Stimulated activated naive CD8-positive, alpha-beta T cell treated with anti-CD3 and anti-CD28 coated beads, Interleukin-15, Interleukin-2, amounts not matched to agents 100 ng/mL and 50 ng/mL, for 24 hours (primary cell): ENCODE measurements around the gene SLC9A7.
A peak's percentile ranks its signal among the peaks of the same experiment; 100 is the strongest.

Source experiments
- H3K27ac Mint-ChIP-seq: one replicate; pipeline ENCODE4 v1.8.0; 2021; ENCODE audit warnings: mild to moderate bottlenecking, mixed read lengths
- H3K27me3 Mint-ChIP-seq: one replicate; pipeline ENCODE4 v1.8.0; 2021; ENCODE audit warnings: mixed read lengths
- H3K36me3 Mint-ChIP-seq: one replicate; pipeline ENCODE4 v1.8.0; 2021; ENCODE audit warnings: low read depth, mixed read lengths
- H3K4me1 Mint-ChIP-seq: one replicate; pipeline ENCODE4 v1.8.0; 2021; ENCODE audit warnings: low read depth, mixed read lengths
- H3K4me3 Mint-ChIP-seq: one replicate; pipeline ENCODE4 v1.8.0; 2021; ENCODE audit warnings: mild to moderate bottlenecking, mixed read lengths
- H3K9me3 Mint-ChIP-seq: one replicate; pipeline ENCODE4 v1.8.0; 2021; ENCODE audit warnings: mixed read lengths

The SLC9A7 gene

DNA sequence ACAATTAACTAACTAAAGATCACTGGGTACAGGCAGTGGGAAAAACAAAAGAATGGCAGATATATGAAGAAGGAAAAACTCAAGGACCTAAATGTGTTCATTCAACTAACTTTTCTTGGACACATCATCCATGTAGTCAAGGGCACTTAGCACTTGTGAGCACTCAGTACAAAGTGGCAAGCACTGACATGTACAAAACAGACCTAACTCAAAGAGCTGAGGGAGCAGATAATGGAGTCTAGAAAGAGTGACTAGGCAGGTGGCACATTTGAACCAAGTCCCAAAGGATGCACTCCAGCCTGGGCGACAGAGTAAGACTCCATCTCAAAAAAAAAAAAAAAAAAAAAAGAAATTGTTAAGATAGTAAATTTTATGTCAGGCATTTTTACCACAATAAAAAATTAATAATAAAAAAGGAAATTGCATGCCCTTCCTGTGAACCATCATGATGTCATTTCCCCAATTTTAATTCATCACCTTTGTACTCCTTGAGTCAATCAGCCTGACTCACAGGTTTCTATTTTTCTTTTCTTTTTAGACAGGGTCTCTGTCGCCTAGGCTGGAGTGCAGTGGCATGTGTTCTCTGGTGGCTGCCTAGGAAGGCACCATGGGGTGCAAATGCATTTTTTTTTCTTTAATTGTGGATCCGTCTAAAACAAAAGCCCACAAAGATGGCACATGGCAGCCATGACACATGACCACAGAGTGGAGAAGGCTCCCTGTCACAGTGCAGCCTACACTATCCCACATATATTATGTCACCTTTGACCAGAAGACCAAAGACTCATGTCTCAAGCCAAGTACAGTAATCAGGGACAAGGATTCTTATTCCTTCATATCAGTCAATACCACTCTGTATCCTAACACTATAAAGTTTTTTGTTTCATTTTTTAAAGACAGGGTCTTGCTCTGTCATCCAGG is 93.4 kb downstream of the SLC9A7 start:
- H3K27ac Mint-ChIP-seq: peak overlapping the region; percentile 68
- H3K27me3 Mint-ChIP-seq: no peaks in the 10 kb centered on the region

DNA sequence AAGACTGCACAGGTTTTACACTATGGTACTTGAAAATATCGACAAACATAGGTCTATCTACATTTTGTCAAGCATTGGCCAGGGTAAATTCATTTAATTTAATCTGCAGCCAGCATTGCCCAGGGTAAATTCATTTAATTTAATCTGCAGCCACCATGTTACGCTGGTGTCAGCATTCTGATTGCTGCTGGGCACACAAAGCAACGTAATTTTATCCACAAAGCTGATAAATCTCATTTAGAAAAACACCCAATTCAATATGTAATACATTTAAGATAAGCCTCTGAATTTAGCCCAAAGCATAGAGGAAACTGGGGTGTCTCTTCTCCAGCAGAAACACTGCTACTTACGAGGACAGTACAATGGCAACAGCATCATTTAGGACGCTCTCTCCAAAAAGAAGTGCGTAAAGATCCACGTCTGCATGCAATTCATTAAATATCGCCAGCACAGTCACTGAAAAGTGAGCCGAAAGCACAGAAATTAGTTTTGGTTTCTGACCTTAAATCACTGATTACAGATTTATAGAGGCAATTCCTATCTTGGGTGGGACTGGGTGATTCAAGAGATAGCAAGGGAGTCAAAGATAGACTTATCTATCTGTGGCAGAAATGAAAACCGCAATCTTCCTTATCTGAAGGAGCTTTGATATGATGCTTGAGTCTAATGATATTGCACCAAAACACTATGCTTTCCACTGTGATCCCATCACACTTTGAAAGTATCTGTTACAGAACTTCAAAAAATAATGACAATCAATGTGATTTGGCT is 96.5 kb downstream of the SLC9A7 start:
- peaks cover 17% of the 10 kb centered on the region for H3K36me3 Mint-ChIP-seq
- no peaks in the 10 kb centered on the region for H3K9me3 Mint-ChIP-seq
- peaks cover 16% of the 10 kb centered on the region for H3K4me1 Mint-ChIP-seq
- H3K4me3 Mint-ChIP-seq: no peak overlapping the region
- H3K27me3 Mint-ChIP-seq: no peaks in the 10 kb centered on the region
- H3K27ac Mint-ChIP-seq: no peak overlapping the region

More for the DNA sequence above, 93.4 kb downstream of the SLC9A7 start:
- H3K4me3 Mint-ChIP-seq: peak overlapping the region; percentile 26
- peaks cover 21% of the 10 kb centered on the region for H3K36me3 Mint-ChIP-seq
- peaks cover 16% of the 10 kb centered on the region for H3K4me1 Mint-ChIP-seq
- H3K9me3 Mint-ChIP-seq: no peaks in the 10 kb centered on the region

DNA sequence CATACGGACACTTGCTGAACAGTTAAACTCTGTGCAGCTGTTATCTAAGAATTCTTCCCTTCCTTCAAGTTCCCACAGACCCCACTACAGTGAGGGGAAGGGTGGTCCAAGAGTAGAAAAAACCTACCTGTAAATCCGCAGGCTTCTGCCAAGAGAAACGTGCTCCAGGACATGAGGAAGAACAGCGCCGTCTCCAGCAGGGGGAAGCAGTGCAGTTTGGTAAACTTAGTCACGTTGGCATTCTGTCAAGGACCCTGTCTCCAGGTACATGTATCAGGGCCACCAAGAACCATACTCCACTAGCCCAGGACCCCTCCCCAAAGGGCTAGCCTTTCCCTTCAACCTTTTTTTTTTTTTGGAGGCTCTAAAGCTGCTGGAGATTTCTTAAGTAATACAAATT is 105.4 kb downstream of the SLC9A7 start:
- no peaks in the 10 kb centered on the region for H3K36me3 Mint-ChIP-seq
- no peaks in the 10 kb centered on the region for H3K4me1 Mint-ChIP-seq
- H3K9me3 Mint-ChIP-seq: no peaks in the 10 kb centered on the region
- H3K27me3 Mint-ChIP-seq: no peaks in the 10 kb centered on the region
- H3K4me3 Mint-ChIP-seq: no peak overlapping the region
- no peak overlapping the region for H3K27ac Mint-ChIP-seq

DNA sequence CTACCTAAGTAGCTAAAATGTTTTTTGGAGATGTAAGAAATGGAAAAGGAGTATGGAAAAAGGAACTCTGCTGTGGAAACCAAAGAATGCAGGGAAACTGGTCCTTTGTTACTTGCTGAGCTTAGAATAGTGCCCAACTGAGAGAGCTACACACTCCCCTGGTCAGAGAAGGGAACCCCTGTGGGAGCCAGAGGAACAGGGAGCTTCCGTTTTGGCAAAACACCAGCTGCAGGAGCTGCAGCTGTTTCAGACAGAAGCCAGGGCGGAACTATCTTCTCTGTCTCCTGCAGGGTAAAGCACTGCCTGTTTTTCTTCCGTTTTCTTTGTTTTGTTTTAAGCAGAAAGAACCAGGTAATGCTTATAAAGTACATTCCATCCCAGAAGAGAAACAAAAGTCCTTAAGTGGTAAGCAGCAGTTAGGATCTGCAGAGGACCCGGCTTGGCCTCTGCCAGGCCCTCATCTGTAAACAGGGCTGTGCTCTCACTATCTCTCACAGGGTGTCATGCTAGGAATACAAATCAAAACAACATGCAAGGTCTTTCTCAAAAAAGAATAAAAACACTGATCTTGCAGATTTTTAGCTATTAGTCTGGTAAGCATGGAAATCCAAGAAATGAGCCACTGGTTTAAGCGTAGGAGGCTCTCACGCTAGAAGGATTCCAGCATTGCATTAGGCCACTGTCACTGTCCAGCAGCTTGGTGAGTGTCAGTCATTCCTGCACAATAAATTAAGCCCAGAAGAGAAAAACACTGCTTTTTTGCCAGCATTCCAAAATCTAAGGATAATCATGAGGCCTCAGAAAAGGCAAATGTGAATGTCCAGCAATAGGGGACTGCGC is 109.3 kb downstream of the SLC9A7 start:
- Mint-ChIP-seq H3K27ac (no peak overlapping the region), H3K4me1 (peaks cover 3% of the 10 kb centered on the region), H3K27me3 (no peaks in the 10 kb centered on the region), H3K4me3 (no peak overlapping the region), H3K9me3 (no peaks in the 10 kb centered on the region), H3K36me3 (peaks cover 4% of the 10 kb centered on the region)

DNA sequence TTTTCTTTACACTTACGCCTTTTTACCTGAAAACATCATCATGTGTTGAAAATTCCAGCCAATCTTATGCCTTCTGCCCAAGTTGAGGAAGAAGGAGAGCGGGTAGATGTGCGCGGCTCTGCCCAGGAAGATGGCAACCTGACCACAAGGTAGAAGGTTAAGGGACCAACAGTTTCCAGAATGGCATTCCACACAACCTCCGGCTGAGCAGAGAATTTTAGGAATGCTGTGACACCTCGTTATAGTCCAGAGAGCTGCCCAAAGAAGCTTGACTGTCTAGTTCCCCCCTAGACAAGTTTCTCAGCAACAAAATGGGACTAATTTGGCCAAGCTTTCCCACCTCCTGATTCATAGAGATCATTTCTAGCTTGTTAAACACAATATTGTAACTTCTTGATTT is 110.3 kb downstream of the SLC9A7 start:
- H3K27ac Mint-ChIP-seq: no peak overlapping the region
- peaks cover 3% of the 10 kb centered on the region for H3K4me1 Mint-ChIP-seq
- no peaks in the 10 kb centered on the region for H3K27me3 Mint-ChIP-seq
- no peak overlapping the region for H3K4me3 Mint-ChIP-seq
- peaks cover 4% of the 10 kb centered on the region for H3K36me3 Mint-ChIP-seq
- no peaks in the 10 kb centered on the region for H3K9me3 Mint-ChIP-seq

DNA sequence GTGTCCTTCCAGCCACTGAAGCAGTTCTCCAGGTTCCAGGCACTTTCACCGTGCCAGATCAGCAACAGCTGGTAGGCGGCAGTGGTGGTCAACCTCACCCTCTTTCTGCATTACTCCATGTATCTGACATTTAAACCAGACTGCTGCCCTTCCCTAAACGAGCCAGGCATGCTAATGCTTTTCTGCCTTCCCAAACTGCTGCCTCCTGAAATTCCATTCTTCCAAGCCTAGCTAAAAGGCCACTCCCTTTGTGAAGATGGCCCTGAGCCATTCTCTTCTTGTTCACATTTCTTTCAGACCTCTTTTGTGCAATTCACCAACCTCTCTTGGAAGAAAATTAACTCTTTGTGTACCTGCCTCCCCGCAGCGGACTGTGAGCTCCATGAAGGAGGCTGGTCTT is 111.7 kb downstream of the SLC9A7 start:
- Mint-ChIP-seq H3K9me3 (no peaks in the 10 kb centered on the region), H3K4me1 (peaks cover 7% of the 10 kb centered on the region)

DNA sequence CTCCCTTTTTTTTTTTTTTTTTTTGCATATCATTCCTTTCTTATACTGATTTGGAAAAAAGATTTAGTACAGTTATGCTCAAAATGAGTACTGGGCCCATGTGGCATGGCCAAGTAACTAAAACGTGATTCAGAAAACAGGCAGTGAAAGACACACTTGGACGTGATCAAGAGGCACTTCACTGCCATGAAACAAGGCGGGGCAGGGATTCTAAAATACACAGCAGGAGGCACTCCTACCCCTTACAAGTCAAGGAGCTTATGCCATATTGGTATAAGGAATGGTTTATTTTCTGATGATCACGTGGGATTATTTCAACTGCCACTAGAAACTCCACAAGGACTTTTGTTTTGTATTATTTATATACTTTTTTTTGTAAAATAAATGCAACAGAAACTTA is 113.3 kb downstream of the SLC9A7 start:
- H3K4me3 Mint-ChIP-seq: no peak overlapping the region
- no peak overlapping the region for H3K27ac Mint-ChIP-seq
- H3K9me3 Mint-ChIP-seq: no peaks in the 10 kb centered on the region
- peaks cover 21% of the 10 kb centered on the region for H3K36me3 Mint-ChIP-seq
- H3K4me1 Mint-ChIP-seq: peaks cover 13% of the 10 kb centered on the region
- no peaks in the 10 kb centered on the region for H3K27me3 Mint-ChIP-seq

More for the DNA sequence above, 111.7 kb downstream of the SLC9A7 start:
- Mint-ChIP-seq H3K36me3 (peaks cover 11% of the 10 kb centered on the region), H3K27ac (no peak overlapping the region), H3K27me3 (no peaks in the 10 kb centered on the region), H3K4me3 (no peak overlapping the region)

DNA sequence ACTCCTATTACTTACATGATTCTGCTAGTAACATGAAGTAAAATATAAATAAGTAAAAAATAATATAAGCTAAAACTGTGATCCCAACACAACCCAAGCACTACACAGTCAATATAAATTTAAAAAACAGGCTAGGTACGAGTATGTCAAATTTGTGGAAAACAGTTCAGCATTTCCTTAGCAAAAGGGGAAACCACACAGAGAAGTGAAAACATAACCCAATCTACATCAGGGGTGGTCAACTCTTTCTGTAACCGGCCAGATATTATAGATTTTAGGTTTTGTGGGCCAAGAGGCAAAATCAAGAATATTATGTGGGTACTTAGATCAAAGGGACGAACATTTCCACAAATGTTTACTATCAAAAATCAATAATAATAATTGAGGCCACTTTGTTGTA is 115.3 kb downstream of the SLC9A7 start:
- Mint-ChIP-seq H3K27ac (no peak overlapping the region), H3K36me3 (peaks cover 23% of the 10 kb centered on the region), H3K4me3 (no peak overlapping the region), H3K27me3 (no peaks in the 10 kb centered on the region), H3K9me3 (no peaks in the 10 kb centered on the region), H3K4me1 (peaks cover 15% of the 10 kb centered on the region)

DNA sequence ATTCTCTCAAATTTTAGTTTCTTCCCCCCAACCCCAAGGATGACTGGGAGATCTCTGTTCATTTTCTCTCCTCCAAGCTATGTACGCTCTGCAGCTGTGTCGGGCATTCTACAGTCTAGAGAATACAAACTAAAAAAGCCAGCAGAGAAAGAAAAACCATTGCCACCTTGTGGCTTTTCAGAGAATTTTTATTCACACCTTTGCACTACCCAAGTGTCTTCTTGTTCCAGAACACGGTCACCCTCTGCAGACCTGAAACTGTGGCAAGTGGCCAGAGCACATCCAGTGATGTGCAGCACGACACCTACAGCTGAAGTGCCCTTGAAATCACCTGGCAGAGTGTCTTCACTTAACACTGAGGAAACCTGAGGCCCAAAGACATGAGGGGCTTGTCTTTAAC is 116.8 kb downstream of the SLC9A7 start:
- Mint-ChIP-seq H3K27me3 (no peaks in the 10 kb centered on the region), H3K4me1 (peaks cover 29% of the 10 kb centered on the region), H3K9me3 (no peaks in the 10 kb centered on the region), H3K27ac (no peak overlapping the region), H3K36me3 (peaks cover 27% of the 10 kb centered on the region), H3K4me3 (no peak overlapping the region)

DNA sequence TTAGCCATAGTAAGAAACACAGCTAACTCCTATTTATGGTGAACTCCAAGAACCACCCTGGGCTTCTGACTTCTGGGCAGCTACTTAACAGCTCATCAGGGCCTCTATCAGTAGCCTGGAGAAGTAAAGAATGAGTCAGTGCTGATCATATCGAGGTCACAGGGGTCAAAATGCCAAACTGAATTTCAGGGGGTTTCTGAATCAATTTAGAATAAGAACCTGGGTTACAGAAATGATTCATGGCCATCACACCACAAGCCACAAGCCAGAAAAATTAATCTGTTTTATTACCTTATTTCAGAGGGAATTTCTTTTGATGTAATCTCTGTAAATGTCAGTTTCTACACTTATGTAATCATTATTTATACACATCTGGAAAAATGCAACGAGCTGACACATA is 121.0 kb downstream of the SLC9A7 start:
- peaks cover 54% of the 10 kb centered on the region for H3K4me1 Mint-ChIP-seq
- H3K27me3 Mint-ChIP-seq: no peaks in the 10 kb centered on the region
- peaks cover 31% of the 10 kb centered on the region for H3K36me3 Mint-ChIP-seq
- no peak overlapping the region for H3K4me3 Mint-ChIP-seq
- no peaks in the 10 kb centered on the region for H3K9me3 Mint-ChIP-seq
- no peak overlapping the region for H3K27ac Mint-ChIP-seq

DNA sequence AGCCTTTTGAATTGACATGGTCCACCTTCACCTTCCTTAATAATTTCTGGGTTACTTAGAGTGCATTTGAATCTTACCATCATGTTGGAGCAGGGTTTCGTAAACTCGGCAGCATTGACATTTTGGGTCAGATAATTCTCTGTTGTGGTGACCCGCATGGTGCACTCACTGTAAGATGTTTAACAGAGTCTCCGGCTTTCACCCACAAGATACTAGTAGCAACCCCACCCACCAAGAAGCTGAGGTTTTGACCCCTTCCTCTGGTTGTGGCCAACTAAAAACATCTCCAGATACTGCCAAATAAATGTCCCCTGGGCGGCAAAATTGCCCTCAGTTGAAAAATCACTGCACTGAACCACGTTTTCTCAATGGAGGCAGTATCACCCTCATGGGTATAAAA is 122.7 kb downstream of the SLC9A7 start:
- Mint-ChIP-seq H3K9me3 (no peaks in the 10 kb centered on the region), H3K4me3 (no peak overlapping the region), H3K36me3 (peaks cover 30% of the 10 kb centered on the region), H3K27ac (peak overlapping the region; percentile 45), H3K4me1 (peaks cover 47% of the 10 kb centered on the region), H3K27me3 (peaks cover 4% of the 10 kb centered on the region)

DNA sequence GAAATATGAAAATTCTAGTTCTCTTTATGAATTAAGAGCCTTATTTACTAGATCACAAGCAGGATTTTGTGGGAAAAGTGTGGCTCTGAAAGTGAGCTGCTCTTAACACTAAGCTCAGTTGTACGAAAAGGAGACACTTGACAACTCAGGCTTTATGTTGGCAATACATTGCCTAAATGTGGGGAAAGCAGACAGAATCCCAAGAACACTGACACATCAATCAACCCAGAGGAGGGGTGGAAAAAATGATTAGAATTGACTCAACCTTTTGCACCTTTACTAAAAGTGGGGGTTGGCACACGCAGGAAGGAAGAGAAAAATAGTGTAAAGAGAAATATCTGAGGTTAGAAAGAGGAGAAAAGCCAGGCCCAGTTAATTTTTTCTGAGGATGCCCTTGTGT is 123.7 kb downstream of the SLC9A7 start:
- peaks cover 33% of the 10 kb centered on the region for H3K36me3 Mint-ChIP-seq
- no peaks in the 10 kb centered on the region for H3K9me3 Mint-ChIP-seq
- H3K4me3 Mint-ChIP-seq: peak overlapping the region; percentile 21
- peaks cover 4% of the 10 kb centered on the region for H3K27me3 Mint-ChIP-seq
- peaks cover 52% of the 10 kb centered on the region for H3K4me1 Mint-ChIP-seq
- peak overlapping the region; percentile 61 for H3K27ac Mint-ChIP-seq

DNA sequence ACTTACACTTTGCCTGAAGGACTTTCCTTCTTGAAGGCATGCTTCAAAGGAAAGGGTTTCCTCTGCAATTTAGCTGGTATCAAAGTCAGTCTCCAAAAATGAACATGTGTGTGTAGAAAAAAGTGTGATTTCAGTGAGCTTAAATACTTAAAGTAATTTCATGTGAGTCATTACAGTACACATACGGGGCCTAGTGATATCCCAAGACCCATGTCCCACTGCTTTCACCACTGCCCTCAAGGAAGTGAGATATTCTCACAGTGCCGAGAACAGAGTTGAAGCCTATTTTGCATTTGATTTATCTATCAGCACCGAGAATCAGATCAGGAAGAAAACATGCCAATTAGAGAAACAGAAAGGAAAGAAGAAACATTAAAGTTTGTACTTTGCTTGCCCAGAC is 124.3 kb downstream of the SLC9A7 start:
- H3K27ac Mint-ChIP-seq: peak overlapping the region; percentile 61
- H3K27me3 Mint-ChIP-seq: peaks cover 4% of the 10 kb centered on the region
- H3K4me3 Mint-ChIP-seq: no peak overlapping the region
- peaks cover 58% of the 10 kb centered on the region for H3K4me1 Mint-ChIP-seq
- no peaks in the 10 kb centered on the region for H3K9me3 Mint-ChIP-seq
- H3K36me3 Mint-ChIP-seq: peaks cover 33% of the 10 kb centered on the region

DNA sequence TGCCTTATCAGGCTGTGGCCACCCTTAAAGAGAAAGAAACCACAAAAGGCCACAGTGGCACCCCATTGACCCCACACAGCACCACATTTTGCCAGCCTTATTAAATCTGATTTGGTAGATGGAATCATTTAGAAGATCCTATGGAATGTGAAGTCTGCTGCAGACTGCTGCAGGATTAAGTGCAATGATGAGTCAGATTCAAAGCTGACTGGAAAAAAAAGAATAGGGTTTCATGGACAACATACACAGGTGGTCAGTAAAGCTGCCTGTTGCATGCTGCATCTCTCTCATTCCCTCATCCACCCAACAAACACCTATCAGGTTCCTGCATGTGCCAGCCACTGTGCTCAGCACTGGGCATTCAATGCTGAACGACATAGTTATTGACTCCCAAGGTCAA is 128.8 kb downstream of the SLC9A7 start:
- no peaks in the 10 kb centered on the region for H3K9me3 Mint-ChIP-seq
- H3K4me1 Mint-ChIP-seq: peaks cover 57% of the 10 kb centered on the region
- peaks cover 4% of the 10 kb centered on the region for H3K27me3 Mint-ChIP-seq
- H3K27ac Mint-ChIP-seq: no peak overlapping the region
- H3K36me3 Mint-ChIP-seq: peaks cover 43% of the 10 kb centered on the region
- no peak overlapping the region for H3K4me3 Mint-ChIP-seq
